GM10248 (cell line): ENCODE data around the gene AMER1.

Source experiments
- CTCF ChIA-PET: fragments of 300-600 bp; sonication (Branson Sonifier 250); formaldehyde crosslinking; extraction: SDS; loops from one replicate; lab custom pipeline; 2021; ENCODE audit warnings: antibody characterized with exemption; lab: Yijun Ruan, JAX
- POLR2A ChIA-PET: fragments of 350-650 bp; sonication (Branson Sonifier 250); formaldehyde crosslinking; extraction: SDS; loops from one replicate; lab custom pipeline; 2020; ENCODE audit warnings: antibody characterized with exemption; lab: Yijun Ruan, JAX
- DNase-seq: peaks from one replicate; pipeline ENCODE4 v3.0.0; 2012; ENCODE audit errors: extremely low spot score
- TF ChIP-seq, protein P1 (sequence below): IDR thresholded peaks from 2 replicates; pipeline ENCODE4 v1.5.1; 2012; ENCODE audit warnings: mild to moderate bottlenecking, low read depth; ENCODE audit errors: extremely low read depth, missing control alignments, control extremely low read depth

Gene AMER1

DNA sequence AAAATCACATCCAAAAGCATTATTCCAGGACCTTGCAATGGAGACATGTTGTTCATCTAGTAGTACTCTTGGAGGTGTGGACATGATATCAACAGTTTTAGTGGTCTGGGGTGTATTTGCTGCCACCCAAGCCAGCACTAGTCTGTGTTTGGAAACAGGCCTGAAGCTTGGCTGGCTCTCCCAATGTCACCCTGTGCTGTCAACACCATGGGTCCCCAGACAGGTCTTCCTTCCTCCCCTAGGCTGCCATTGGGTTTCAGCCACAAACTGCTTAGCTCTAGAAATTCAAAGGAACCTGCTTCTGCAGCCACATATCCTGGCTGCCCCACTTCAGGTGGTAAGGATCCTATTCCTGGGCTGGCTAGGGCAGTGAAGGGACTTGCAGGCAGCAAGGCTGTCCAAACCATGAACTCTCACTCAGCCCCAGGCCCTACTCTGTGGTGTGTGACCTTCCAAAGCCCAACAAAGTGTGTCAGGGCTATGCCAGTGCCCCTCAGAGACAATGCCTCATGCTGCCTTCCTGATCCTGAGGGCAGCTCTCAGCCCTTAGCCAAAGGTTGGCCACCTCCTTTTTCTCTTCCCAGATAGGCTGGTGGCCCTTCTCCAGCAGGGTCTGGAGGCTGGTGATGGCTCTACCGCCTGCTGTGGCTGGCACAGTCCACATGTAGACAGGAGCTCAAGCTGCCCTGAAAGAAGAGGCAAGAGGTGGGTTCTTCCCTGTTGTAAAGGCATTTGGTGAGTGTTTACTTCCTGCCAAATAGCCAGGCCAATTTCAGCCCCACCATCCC is 18.3 kb downstream of the AMER1 start:
- CTCF ChIA-PET: no interaction called here

DNA sequence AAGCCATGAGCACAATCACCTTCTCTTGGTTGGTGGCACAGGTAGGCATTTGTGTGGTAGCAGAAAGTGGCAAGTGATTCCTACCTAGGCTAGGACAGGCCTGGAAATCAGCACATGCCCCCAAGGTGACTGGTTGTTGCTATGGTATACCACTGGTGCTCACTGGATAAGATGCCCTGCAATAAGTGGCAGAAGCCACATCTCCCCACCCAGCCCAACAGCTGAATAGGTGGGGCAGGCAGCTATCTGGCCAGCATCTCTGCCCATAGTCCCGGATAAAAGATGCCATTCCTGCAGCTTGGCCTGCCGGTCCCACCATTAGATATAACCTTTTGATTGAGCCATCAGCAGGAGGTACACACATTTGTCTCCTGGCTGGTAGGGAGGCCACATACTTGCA is 21.1 kb downstream of the AMER1 start:
- ChIA-PET CTCF (no interaction called here), POLR2A (no interaction called here)
- TF ChIP-seq, protein P1, sequence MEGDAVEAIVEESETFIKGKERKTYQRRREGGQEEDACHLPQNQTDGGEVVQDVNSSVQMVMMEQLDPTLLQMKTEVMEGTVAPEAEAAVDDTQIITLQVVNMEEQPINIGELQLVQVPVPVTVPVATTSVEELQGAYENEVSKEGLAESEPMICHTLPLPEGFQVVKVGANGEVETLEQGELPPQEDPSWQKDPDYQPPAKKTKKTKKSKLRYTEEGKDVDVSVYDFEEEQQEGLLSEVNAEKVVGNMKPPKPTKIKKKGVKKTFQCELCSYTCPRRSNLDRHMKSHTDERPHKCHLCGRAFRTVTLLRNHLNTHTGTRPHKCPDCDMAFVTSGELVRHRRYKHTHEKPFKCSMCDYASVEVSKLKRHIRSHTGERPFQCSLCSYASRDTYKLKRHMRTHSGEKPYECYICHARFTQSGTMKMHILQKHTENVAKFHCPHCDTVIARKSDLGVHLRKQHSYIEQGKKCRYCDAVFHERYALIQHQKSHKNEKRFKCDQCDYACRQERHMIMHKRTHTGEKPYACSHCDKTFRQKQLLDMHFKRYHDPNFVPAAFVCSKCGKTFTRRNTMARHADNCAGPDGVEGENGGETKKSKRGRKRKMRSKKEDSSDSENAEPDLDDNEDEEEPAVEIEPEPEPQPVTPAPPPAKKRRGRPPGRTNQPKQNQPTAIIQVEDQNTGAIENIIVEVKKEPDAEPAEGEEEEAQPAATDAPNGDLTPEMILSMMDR: no peak

More for the DNA sequence above, 18.3 kb downstream of the AMER1 start:
- TF ChIP-seq, protein P1: no peak
- POLR2A ChIA-PET: no interaction called here
- no peak for DNase-seq

DNA sequence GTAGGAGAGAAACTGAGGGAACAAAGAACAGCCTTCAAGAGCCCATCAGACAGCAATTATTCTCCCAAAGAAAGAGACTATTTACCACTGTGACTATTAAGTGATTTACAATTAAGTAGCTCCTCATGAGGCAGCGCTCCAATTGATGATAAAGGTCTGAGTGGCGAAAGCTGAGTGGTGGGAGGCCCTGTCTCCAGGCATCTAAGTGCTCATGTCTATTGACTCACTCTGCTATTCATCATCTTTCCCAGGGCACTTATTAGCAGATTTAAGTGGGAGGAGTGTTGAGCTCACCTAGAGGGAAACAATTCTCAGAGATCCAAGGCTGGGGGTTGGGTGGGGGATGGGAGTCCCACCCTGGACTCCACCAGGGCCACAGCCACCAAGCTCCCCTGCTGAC is 23.3 kb downstream of the AMER1 start:
- POLR2A ChIA-PET: no interaction called here
- TF ChIP-seq, protein P1: no peak
- CTCF ChIA-PET: no interaction called here
- no peak for DNase-seq

More for the DNA sequence above, 21.1 kb downstream of the AMER1 start:
- no peak for DNase-seq

DNA sequence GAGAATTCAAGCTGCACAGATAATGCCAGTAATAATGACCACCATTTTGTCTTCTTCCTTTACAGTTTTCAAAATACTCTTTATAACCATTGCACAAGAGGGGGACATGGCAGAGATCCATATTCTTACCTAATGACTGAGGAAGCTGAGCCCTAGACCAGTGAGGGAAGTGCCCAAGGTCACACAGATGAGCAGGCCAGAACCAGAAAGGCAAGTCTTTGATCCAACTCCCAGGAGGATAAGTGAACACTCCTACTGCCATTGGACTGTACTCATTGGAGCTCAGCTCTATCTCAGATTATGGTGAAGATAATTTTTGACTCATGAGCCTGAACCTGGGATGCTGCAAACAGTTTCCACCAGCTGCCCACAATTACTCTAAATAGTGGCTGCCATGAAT is 28.6 kb downstream of the AMER1 start:
- POLR2A ChIA-PET: no interaction called here
- CTCF ChIA-PET: no interaction called here
- no peak for DNase-seq
- TF ChIP-seq, protein P1: no peak

DNA sequence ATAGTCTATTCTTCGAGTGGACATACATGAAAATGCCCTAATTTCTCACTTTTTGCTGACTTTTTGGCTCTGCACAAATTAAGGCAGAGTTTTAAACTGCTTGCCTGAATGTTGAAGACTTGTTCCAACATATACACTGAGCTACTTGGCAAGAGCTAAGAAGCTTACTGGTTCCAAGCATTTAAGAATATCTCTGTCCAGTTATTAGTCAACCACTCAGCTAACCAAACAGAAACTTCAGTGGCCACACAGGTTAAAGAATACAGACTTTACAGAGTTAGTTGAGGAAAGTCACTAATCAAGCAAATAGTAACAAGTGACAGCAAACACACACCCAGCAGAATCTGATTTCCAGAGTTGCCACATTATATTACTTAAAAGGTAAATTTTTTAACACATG is 35.5 kb downstream of the AMER1 start:
- DNase-seq: no peak
- POLR2A ChIA-PET: no interaction called here
- CTCF ChIA-PET: no interaction called here
- TF ChIP-seq, protein P1: no peak

DNA sequence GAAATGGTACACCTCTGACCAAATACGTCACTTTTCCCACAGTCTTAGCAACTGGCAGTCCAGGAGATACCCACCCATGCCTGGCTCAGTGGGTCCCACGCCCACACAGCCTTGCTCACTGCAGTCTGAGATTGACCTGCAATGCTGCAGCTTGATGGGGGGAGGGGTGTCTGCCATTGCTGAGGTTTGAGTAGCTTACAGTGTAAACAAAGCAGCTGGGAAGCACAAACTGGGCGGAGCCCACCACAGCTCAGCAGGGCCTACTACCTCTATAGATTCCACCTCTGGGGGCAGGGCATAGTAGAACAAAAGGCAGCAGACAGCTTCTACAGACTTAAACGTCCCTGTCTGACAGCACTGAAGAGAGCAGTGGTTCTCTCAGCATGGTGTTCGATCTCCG is 52.7 kb downstream of the AMER1 start:
- CTCF ChIA-PET: no interaction called here
- POLR2A ChIA-PET: no interaction called here
- no peak for DNase-seq
- TF ChIP-seq, protein P1: no peak
